HCT116 (cell line): ENCODE data around the gene FAM131B. TPM values are rescaled to one million over a fixed set of nuclear protein-coding genes. Genes with fewer than 3 reads are reported as not detected.
A peak's percentile ranks its signal among the peaks of the same experiment; 100 is the strongest.

Source experiments
- ATAC-seq: fragments of 200-7000 bp; cut with Tn5 transposase; 2 replicates; pipeline ENCODE4 v1.9.1; 2020; ENCODE audit warnings: mild to moderate bottlenecking, moderate library complexity
- BruUV-seq: library from RNA; stranded (reverse); fragments of 400-500 nt; replicated peaks from 2 replicates; lab custom pipeline; 2021; lab: Mats Ljungman, UMichigan
- CTCF ChIA-PET: fragments of 300-600 bp; sonication (Branson Sonifier 250); formaldehyde crosslinking; loops from one replicate; lab custom pipeline; 2021; ENCODE audit warnings: antibody characterized with exemption; lab: Charles Lee
- POLR2A ChIA-PET: fragments of 300-600, 350-600 bp; sonication (Branson Sonifier 250); formaldehyde crosslinking; loops from one replicate; lab custom pipeline; 2021; ENCODE audit warnings: antibody characterized with exemption; lab: Charles Lee
- RAD21 ChIA-PET, 2 experiments: fragments of 300-600 bp; sonication (Branson Sonifier 250); formaldehyde crosslinking; loops; one replicate each; lab custom pipeline; 2023; ENCODE audit warnings: low total read pairs in 2 of 2; ENCODE audit not compliant: uncharacterized antibody in 2 of 2, unreplicated experiment in 2 of 2, low non-redundant PET in 1 of 2; lab: Charles Lee
- DNase-seq: peaks from one replicate; pipeline ENCODE4 v3.0.0-alpha.2; 2010; ENCODE audit warnings: low read depth, low spot score
- H2AFZ ChIP-seq: fragments of 200-600 bp; shearing (Covaris generic), sonication (generic); 2 replicates; pipeline ENCODE4 v1.6.1; 2017; ENCODE audit warnings: low read depth, mixed run types, mixed read lengths, antibody characterized with exemption, low read length; ENCODE audit not compliant: poor library complexity, severe bottlenecking
- H3K27ac ChIP-seq: 2 replicates; pipeline ENCODE4 v1.5.1; 2012; ENCODE audit warnings: low read depth, low read length
- H3K27me3 ChIP-seq: fragments of 200-600 bp; sonication (generic); 2 replicates; pipeline ENCODE4 v1.6.1; 2016; ENCODE audit warnings: mixed run types, low read length, mixed read lengths; ENCODE audit not compliant: insufficient read depth
- H3K36me3 ChIP-seq, 2 experiments: fragments of 200-500 bp in 1 of 2; fragments of 200-600 bp in 1 of 2; sonication (Bioruptor generic) in 1 of 2; sonication (generic) in 1 of 2; 2 replicates each; pipeline versions ENCODE4 v1.5.1 to v1.6.1; 2014 to 2016; ENCODE audit warnings: low read length in 2 of 2, inconsistent platforms in 1 of 2, mixed read lengths in 1 of 2, mixed run types in 1 of 2; ENCODE audit not compliant: insufficient read depth in 2 of 2, control insufficient read depth in 1 of 2
- H3K4me1 ChIP-seq, 2 experiments: fragments of 200-600 bp in 1 of 2; sonication (generic) in 1 of 2; 2 replicates each; pipeline versions ENCODE4 v1.5.1 to v1.6.1; 2012 to 2017; ENCODE audit warnings: low read length in 2 of 2, inconsistent platforms in 1 of 2, mild to moderate bottlenecking in 1 of 2, mixed read lengths in 1 of 2, mixed run types in 1 of 2, moderate library complexity in 1 of 2; ENCODE audit not compliant: insufficient read depth in 2 of 2, control insufficient read depth in 1 of 2
- H3K4me2 ChIP-seq: fragments of 200-600 bp; sonication (generic); 2 replicates; pipeline ENCODE4 v1.6.1; 2017; ENCODE audit warnings: mixed run types, low read length, mixed read lengths
- H3K4me3 ChIP-seq, 2 experiments: fragments of 200-600 bp in 1 of 2; sonication (generic) in 1 of 2; replicated peaks in 1 of 2; 2 replicates each; pipeline ENCODE4 v1.5.1; 2011 to 2016; ENCODE audit warnings: low read length in 2 of 2, control low read depth in 1 of 2, low read depth in 1 of 2, mild to moderate bottlenecking in 1 of 2, mixed read lengths in 1 of 2, mixed run types in 1 of 2
- H3K79me2 ChIP-seq: fragments of 200-600 bp; sonication (generic); 2 replicates; pipeline ENCODE4 v1.6.1; 2017; ENCODE audit warnings: mild to moderate bottlenecking, mixed run types, low read length, moderate library complexity, mixed read lengths; ENCODE audit not compliant: insufficient read depth
- H3K9ac ChIP-seq: fragments of 200-600 bp; sonication (generic); 2 replicates; pipeline ENCODE4 v1.6.1; 2016; ENCODE audit warnings: low read length, mixed read lengths
- H3K9me2 ChIP-seq: fragments of 200-600 bp; sonication (generic), shearing (Covaris generic); 2 replicates; pipeline ENCODE4 v1.6.1; 2017; ENCODE audit warnings: mixed run types, mild to moderate bottlenecking, moderate library complexity; ENCODE audit not compliant: insufficient read depth
- H3K9me3 ChIP-seq, 2 experiments: fragments of 200-500 bp in 1 of 2; fragments of 200-600 bp in 1 of 2; sonication (Bioruptor generic) in 1 of 2; sonication (generic) in 1 of 2; 2 replicates each; pipeline ENCODE4 v1.6.1; 2014 to 2017; ENCODE audit warnings: low read length in 2 of 2, mixed read lengths in 2 of 2, inconsistent platforms in 1 of 2, low read depth in 1 of 2, mild to moderate bottlenecking in 1 of 2, mixed run types in 1 of 2, moderate library complexity in 1 of 2; ENCODE audit not compliant: control insufficient read depth in 1 of 2, insufficient read depth in 1 of 2
- H4K20me1 ChIP-seq: fragments of 200-600 bp; sonication (generic), shearing (Covaris generic); 2 replicates; pipeline ENCODE4 v1.6.1; 2017; ENCODE audit warnings: mixed run types, mild to moderate bottlenecking, moderate library complexity; ENCODE audit not compliant: insufficient read depth
- FOSL1 ChIP-seq: IDR thresholded peaks from 2 replicates; pipeline ENCODE4 v1.6.1; 2012; ENCODE audit warnings: low read depth
- RAD21 ChIP-seq: IDR thresholded peaks from 2 replicates; pipeline ENCODE4 v1.6.1; 2012; ENCODE audit warnings: low read depth, mild to moderate bottlenecking
- SP1 ChIP-seq: IDR thresholded peaks from 2 replicates; pipeline ENCODE4 v1.6.1; 2012; ENCODE audit warnings: low read depth
- SRF ChIP-seq: IDR thresholded peaks from 2 replicates; pipeline ENCODE4 v1.6.1; 2012; ENCODE audit warnings: low read depth
- TCF7L2 ChIP-seq: IDR thresholded peaks from 2 replicates; pipeline ENCODE4 v1.7.0; 2011; ENCODE audit warnings: borderline replicate concordance, inconsistent platforms; ENCODE audit not compliant: insufficient read depth, insufficient read length; ENCODE audit errors: extremely low read depth
- intact Hi-C: fragments of 100-400 bp; cut with micrococcal nuclease; formaldehyde crosslinking; loops from 2 replicates; pipeline ENCODE4 v1.10.0; 2022
- total RNA-seq: library from RNA; stranded (reverse); gene quantifications from one replicate; pipeline ENCODE4 v1.2.1, GENCODE V29; 2021; ENCODE audit not compliant: unreplicated experiment

Gene FAM131B
- total RNA-seq, 1 experiment from 2014 or later = 0.20 TPM

GRCh38 chr7:143334244-143334643 lies 28.3 kb downstream of the FAM131B start:
- Histone ChIP-seq H3K36me3 (no peaks in the 10 kb centered on the region), H3K27ac (no peak overlapping the region), H2AFZ (peak overlapping the region; percentile 70), H3K9me2 (no peaks in the 10 kb centered on the region), H4K20me1 (no peaks in the 10 kb centered on the region), H3K9ac (no peak overlapping the region), H3K9me3 (no peaks in the 10 kb centered on the region), H3K79me2 (no peaks in the 10 kb centered on the region), H3K4me3 (no peak overlapping the region), H3K4me1 (peaks cover 0 to 23% of the 10 kb centered on the region in 2 experiments; a peak in 2 of 4 replicates), H3K4me2 (no peak overlapping the region), H3K27me3 (0 out of 2 replicates have a peak, but pooled peaks cover 6% of the 10 kb centered on the region)
- ATAC-seq (no peak), DNase-seq (no peak)
- TF ChIP-seq FOSL1 (peak; percentile 25; the same call in 1 of the 2 replicates), TCF7L2 (no peak)
- intact Hi-C loops = no loop called here
- ChIA-PET POLR2A (no interaction called here), RAD21 (no interaction called here), CTCF (interaction anchor here (0.8 to 2.1 kb wide), 3 partner anchors 11 to 82 kb away, joined by 3 to 6 read pairs (median 3); no protein-coding TSS in a partner anchor)
- BruUV-seq = no TSS peak

DNA sequence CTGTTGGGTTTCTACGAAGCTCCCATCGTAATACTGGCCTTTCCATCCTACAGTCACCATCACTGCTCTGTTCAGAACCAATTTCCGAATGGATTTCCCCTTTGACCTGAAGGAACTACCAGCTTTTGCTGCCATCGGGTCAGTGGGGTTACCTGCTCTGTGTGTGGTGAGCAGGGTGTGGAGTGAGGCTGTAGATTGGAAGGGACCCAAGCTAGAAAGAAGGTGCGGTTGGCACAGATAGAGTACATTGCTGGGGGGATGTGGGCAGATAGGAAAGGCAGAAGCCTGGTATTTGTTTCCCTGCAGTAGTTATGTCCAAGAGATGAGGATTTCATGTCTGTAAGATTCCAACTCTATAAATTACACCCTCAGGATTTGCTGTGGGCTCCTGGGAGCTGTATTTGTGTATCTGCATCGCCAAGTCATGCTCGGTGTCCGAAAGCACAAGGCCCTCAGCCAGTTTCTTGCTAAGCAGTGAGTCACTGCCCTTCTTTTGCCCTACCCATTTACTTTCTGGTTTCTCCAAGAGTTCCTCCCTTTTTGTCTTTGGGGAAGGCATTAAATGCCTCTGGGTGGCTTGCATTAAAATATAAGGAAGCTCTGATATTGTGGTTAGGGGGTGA lies 31.2 kb downstream of the FAM131B start:
- H3K4me2 ChIP-seq = peak overlapping the region; percentile 66
- ATAC-seq = peak; percentile 61
- ChIA-PET POLR2A (no interaction called here), RAD21 (no interaction called here), CTCF (interaction anchor here (0.7 kb wide), 1 partner anchor 49 kb away, joined by 3 read pairs; no protein-coding TSS in a partner anchor)
- no TSS peak for BruUV-seq
- H3K27me3 ChIP-seq = no peaks in the 10 kb centered on the region
- no peak overlapping the region for H3K9ac ChIP-seq
- intact Hi-C loops = no loop called here
- no peaks in the 10 kb centered on the region for H3K9me3 ChIP-seq
- H3K36me3 ChIP-seq = no peaks in the 10 kb centered on the region
- no peaks in the 10 kb centered on the region for H3K79me2 ChIP-seq
- no peaks in the 10 kb centered on the region for H3K9me2 ChIP-seq
- no peak for DNase-seq
- no peaks in the 10 kb centered on the region for H4K20me1 ChIP-seq
- TF ChIP-seq SP1 (peak; percentile 46; the same call in 1 of the 2 replicates), RAD21 (0 out of 2 replicates have a peak, but pooled peaks have one; percentile 3), SRF (no peak), FOSL1 (peak; percentile 67)
- H3K27ac ChIP-seq = no peak overlapping the region
- peaks cover 0 to 23% of the 10 kb centered on the region in 2 experiments; a peak in 2 of 4 replicates for H3K4me1 ChIP-seq
- peak overlapping the region in 1 of 2 experiments; percentile 4; a peak in 1 of 4 replicates for H3K4me3 ChIP-seq
- peak overlapping the region; percentile 90 for H2AFZ ChIP-seq
